ENCODE measurements around the gene ZNF446. TPM values are rescaled to one million over a fixed set of nuclear protein-coding genes. Genes with fewer than 3 reads are reported as not detected.

Gene ZNF446
- total RNA-seq, 1 donor from 2014 or later: 42.7 TPM

DNA sequence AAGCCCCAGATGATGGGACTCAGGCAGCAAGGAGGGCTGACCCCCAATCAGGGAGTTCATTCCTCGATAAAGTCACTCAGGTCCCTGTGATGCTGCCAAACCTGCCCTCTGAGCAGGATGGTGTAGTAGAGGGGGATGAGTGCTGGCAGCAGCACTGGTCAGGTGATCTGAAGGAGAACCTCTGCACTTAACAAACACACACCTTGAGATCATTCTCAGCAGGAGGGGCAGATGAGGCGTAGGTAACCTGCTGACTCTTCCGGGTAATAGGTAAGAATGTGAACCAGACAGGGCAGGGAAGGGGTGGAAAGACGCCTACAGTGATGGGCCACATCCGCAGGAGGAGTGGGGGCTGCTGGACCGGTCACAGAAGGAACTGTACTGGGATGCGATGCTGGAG is 3.2 kb downstream of the ZNF446 start:
- TF ChIP-seq, protein P1, sequence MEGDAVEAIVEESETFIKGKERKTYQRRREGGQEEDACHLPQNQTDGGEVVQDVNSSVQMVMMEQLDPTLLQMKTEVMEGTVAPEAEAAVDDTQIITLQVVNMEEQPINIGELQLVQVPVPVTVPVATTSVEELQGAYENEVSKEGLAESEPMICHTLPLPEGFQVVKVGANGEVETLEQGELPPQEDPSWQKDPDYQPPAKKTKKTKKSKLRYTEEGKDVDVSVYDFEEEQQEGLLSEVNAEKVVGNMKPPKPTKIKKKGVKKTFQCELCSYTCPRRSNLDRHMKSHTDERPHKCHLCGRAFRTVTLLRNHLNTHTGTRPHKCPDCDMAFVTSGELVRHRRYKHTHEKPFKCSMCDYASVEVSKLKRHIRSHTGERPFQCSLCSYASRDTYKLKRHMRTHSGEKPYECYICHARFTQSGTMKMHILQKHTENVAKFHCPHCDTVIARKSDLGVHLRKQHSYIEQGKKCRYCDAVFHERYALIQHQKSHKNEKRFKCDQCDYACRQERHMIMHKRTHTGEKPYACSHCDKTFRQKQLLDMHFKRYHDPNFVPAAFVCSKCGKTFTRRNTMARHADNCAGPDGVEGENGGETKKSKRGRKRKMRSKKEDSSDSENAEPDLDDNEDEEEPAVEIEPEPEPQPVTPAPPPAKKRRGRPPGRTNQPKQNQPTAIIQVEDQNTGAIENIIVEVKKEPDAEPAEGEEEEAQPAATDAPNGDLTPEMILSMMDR (IDR thresholded peaks at IDR 0.05): no peak
- Histone ChIP-seq H3K27me3 (no peaks in the 10 kb centered on the region), H3K4me3 (no peak overlapping the region), H3K9me3 (no peaks in the 10 kb centered on the region), H3K36me3 (peaks cover 21 to 24% of the 10 kb centered on the region in 2 donors), H3K4me1 (peaks cover 7 to 25% of the 10 kb centered on the region in 2 donors), H3K27ac (no peak overlapping the region)
- intact Hi-C loops (cut with DNase I): no loop called here
- DNase-seq (ENCODE audit: low spot score in 2 of 2): no peak

DNA sequence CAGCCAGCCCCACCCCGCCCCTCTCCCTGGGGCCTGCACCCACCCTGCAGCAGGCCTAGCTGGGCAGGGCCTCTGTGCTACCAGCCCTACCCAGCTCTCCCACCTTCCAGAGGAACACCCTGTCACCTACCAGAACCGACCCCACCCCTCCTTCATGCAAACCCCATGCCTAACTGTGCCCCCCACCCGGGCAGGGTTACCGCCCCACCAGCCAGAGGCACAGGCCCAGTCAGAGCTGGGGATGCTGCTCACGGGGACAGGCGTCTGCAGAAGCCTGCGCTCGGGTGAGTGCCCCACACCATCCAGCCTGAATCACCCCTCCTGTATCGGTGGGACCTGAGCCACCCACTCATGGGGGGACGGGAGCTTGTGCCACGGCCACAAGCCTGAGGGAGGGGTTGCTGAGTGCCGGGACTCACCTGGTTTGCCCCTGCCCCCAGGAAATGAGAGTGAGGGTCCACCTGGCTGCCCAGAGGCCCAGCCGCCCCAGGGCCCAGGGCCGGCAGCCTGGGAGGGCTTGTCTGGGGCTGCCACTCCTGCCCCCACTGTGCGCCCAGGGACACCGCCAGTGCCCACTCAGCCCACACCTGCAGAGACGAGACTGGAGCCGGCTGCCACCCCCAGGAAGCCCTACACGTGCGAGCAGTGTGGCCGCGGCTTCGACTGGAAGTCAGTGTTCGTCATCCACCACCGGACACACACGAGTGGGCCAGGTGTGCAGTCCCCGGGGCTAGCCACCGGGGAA is 3.8 kb downstream of the ZNF446 start:
- no peaks in the 10 kb centered on the region for H3K9me3 ChIP-seq
- TF ChIP-seq, protein P1 (IDR thresholded peaks at IDR 0.05): no peak
- no peak for DNase-seq (ENCODE audit: low spot score in 2 of 2)
- H3K27me3 ChIP-seq: no peaks in the 10 kb centered on the region
- no peak overlapping the region for H3K27ac ChIP-seq
- intact Hi-C loops (cut with DNase I): no loop called here
- H3K36me3 ChIP-seq: peaks cover 21 to 24% of the 10 kb centered on the region in 2 donors
- H3K4me3 ChIP-seq: no peak overlapping the region
- H3K4me1 ChIP-seq: peaks cover 7 to 26% of the 10 kb centered on the region in 2 donors

DNA sequence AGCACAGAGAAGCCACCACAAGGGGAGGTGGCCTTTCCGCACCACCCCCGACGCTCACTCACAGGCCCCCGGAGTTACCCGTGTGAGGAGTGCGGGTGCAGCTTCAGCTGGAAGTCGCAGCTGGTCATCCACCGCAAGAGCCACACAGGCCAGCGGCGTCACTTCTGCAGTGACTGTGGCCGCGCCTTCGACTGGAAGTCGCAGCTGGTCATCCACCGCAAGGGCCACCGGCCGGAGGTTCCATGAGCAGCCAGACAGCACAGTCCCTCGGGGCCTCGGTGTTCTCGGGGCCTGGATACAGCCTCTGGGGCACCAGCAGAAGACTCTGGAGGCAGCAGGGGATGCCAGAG is 4.3 kb downstream of the ZNF446 start:
- H3K36me3 ChIP-seq: peaks cover 21 to 24% of the 10 kb centered on the region in 2 donors
- H3K27me3 ChIP-seq: no peaks in the 10 kb centered on the region
- H3K9me3 ChIP-seq: no peaks in the 10 kb centered on the region
- DNase-seq (ENCODE audit: low spot score in 2 of 2): no peak
- no peak overlapping the region for H3K4me3 ChIP-seq
- H3K4me1 ChIP-seq: peaks cover 4 to 20% of the 10 kb centered on the region in 2 donors
- intact Hi-C loops (cut with DNase I): no loop called here
- TF ChIP-seq, protein P1 (IDR thresholded peaks at IDR 0.05): no peak
- no peak overlapping the region for H3K27ac ChIP-seq

DNA sequence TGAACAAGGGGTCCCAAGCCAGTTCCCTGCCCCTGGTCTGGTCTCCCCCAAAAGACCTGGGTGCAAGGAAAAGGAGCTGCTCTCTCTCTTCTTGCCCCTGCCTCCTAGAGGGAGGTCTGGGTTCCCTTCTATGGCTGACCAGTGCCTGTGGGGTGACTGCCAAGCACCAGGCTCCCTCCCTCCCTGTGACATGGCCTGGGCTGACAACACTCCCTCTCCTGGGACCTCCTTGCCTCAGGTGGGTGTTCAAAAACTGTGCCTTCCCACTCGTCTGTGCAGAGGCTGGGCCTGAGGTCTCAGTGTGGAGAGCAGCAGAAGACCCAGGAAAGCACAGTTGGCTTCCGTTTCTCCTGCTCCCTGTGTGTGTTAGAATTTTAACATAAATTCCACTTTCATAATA is 4.7 kb downstream of the ZNF446 start:
- no peak for DNase-seq (ENCODE audit: low spot score in 2 of 2)
- Histone ChIP-seq H3K4me3 (no peak overlapping the region), H3K9me3 (no peaks in the 10 kb centered on the region), H3K36me3 (peaks cover 21 to 24% of the 10 kb centered on the region in 2 donors), H3K4me1 (peaks cover 4 to 20% of the 10 kb centered on the region in 2 donors), H3K27ac (no peak overlapping the region), H3K27me3 (no peaks in the 10 kb centered on the region)
- TF ChIP-seq, protein P1 (IDR thresholded peaks at IDR 0.05): no peak
- intact Hi-C loops (cut with DNase I): no loop called here

DNA sequence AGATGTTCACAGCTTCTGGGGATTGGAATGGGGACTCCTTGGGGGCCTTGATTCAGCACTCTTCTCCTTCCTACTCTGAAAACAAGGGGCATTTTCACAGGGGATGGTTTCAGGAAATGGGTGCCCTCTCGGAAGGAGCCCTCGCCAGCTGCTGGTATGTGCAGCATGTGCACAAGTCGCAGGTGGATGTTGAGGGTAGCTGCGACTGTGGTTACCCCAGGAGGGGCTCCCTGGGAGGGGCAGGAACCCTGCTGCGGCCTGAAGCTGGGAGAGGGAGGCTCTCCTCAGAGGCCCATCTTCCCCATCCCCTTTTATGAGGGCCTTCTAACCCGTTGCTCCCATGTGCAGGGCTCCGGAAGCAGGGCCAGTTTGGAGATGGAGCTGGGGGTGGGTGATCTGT is 6.2 kb downstream of the ZNF446 start:
- intact Hi-C loops (cut with DNase I): no loop called here
- H3K27me3 ChIP-seq: no peaks in the 10 kb centered on the region
- H3K4me3 ChIP-seq: no peak overlapping the region
- no peak for DNase-seq (ENCODE audit: low spot score in 2 of 2)
- TF ChIP-seq, protein P1 (IDR thresholded peaks at IDR 0.05): no peak
- H3K27ac ChIP-seq: peak overlapping the region in 1 of 2 donors; percentile 32
- no peaks in the 10 kb centered on the region for H3K9me3 ChIP-seq
- H3K4me1 ChIP-seq: peaks cover 4 to 12% of the 10 kb centered on the region in 2 donors
- peaks cover 21 to 24% of the 10 kb centered on the region in 2 donors for H3K36me3 ChIP-seq
